Fibroblast of skin of scalp (primary cell): ENCODE results near the gene ARID4B.
"Not testable (repeated sequence)": the region's sequence is repeated elsewhere in the genome, so short reads cannot be mapped to it uniquely, and the experiment has no call there.

Experiments used
- DNase-seq: peaks from one replicate; pipeline ENCODE4 v3.0.0-alpha.2; 2013

The ARID4B gene

DNA sequence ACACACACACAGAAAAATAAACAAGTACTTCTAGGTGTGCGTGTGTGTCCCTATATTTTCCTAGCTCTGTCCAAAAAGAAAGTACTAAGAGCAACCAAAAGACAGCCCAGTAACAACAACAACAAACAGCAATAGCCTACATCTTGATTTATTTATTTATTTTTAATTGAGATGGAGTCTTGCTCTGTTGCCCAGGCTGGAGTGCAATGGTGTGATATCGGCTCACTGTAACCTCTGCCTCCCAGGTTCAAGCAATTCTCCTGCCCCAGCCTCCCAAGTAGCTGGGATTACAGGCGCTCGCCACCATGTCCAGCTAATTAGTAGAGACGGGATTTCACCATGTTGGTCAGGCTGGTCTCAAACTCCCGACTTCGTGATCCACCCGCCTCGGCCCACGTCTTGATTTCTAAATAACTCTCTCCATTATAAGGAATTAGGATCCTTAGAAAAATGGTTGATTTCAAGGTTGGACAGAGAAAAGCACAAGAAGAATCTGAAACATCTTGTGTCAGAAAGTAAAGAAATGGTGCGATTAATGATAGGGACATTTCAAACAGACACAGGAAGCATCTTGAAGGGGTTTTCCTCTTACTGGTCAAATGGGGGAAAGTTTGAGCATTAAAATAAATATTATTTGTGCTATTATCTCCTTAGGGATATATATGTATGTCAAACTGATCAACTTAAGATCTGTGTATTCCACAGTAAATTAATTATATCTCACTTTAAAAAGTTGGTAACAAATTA lies 59.4 kb downstream of the ARID4B start:
- no peak for DNase-seq

DNA sequence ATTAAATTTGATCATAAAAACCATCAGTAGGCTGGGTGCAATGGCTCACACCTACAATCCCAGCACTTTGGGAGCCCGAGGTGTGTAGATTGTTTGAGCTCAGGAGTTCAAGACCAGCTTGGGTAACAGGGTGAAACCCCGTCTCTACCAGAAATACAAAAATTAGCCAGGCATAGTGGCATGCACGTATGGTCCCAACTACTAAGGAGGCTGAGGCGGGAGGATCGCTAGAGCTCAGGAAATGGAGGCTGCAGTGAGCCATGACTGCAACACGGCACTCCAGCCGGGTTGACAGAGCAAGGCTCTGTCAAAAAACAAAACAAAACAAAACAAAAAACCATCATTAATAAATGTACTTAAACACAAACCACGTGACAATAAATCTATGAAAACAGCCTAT lies 61.0 kb downstream of the ARID4B start:
- DNase-seq = no peak

DNA sequence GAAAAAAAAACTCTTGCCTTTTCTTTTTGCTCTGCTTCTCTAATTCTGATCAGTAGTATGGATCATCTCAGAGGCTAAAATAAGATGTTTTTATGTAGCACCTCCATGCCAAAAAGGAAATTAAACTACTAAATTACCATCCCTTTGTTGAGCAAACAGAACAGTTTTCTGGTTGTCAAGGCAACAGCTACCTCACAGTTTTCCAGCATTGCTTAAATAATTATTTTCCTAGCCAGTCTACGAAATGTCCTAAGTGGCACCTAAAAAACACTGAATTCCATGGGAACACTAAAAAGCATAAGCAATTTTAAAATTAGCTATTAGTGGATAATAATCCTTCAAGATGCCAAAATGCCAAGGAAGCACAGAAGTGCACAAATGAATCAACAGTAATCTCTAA lies 61.7 kb downstream of the ARID4B start:
- no peak for DNase-seq

DNA sequence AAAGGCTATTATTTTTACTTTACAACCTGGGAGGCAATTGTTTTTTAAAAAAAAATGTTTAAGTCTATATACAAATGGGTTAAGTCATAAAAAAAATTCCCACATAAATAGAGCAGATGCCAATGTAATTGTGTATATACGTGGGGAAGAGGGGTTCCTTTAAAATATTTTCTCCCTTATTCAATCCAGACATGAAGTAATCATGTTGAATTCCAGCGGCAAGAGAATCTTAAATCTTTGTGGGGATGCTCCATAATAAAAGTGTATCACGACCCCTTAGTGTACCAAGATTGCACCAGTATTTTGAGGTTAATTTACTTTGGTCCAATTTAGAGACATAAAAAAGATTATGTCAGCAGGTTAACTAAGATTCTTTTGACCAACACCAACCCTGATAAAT lies 62.1 kb downstream of the ARID4B start:
- DNase-seq = peak; percentile 55

DNA sequence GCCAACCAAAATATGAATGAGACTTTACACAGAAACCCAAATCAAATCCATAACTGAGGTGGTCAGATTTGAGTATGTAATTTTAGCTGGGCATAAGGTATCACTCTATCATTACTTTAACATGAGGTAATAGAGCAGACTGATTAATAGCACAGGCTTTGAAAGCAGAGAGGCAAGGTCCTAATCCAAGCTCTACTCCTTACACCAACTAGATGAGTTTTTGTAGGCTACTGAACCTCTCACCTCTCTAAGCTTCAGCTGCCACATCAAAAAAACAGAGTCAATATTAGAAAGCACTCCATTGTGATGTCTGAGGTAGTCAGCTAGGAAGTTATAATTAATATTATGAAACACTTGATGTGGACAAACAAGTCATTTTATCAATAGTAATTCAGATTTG lies 63.7 kb downstream of the ARID4B start:
- DNase-seq = no peak

DNA sequence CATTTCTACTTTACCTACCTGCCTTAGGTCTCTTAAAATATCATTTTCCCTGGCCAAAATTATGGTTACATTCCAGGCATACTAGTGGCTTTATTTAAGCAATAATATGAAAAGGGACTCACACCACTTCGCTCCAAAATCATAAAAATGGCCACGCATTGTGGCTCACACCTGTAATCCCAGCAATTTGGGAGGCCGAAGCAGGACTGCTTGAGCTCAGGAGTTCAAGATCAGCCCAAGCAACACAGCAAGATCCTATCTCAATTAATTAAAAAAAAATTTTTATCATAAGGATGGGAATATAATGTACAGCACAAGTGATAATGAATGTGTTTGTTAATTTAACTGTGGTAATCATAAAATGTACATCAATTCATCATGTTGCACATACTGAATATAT lies 65.4 kb downstream of the ARID4B start:
- DNase-seq = no peak

DNA sequence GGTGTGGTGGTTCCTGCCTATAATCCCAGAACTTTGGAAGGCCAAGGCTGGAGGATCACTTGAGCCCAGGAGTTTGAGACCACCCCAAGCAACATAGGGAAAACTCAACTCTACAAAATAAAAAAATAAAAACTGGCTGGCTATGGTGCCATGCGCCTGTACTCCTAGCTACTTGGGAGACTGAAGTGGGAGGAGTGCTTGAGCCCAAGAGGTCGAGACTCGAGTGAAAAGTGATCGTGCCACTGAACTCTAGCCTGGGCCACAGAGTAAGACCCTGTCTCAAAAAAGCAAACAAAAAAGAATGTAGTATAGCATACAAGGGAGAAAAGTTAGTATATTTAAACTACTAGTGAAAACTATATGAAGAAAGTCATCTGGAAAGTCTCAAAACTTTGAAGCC lies 66.7 kb downstream of the ARID4B start:
- DNase-seq = no peak

DNA sequence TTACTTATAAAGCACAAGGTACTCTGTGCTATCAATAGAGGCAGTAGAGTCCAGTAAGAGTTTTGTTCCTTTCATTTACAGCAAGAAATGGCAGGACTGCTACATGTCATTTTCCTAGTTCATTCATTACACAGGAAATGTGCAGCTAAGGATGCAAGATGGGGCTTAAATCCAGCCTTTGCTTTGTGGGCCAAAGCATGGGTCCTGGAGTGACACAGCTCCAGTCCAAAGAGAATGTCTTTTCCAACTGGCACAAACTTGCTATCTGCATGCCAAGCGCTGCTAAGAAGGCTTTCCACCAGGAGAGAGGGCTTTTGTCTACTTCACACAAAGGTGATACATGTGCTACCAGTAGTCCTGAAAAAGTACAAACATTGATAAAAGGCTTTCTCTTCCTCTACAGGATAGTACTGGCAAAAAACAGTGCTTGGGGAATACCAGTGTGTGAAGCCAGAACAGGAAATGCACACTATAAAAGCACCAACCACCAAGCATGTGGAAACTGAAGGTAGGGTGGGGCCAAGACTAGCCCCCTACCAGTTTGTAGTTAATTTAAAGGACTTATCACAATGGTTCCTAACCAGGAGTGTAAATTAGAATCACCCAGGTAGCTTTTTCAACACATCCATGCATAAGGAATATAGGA lies 68.7 kb downstream of the ARID4B start:
- DNase-seq = no peak

DNA sequence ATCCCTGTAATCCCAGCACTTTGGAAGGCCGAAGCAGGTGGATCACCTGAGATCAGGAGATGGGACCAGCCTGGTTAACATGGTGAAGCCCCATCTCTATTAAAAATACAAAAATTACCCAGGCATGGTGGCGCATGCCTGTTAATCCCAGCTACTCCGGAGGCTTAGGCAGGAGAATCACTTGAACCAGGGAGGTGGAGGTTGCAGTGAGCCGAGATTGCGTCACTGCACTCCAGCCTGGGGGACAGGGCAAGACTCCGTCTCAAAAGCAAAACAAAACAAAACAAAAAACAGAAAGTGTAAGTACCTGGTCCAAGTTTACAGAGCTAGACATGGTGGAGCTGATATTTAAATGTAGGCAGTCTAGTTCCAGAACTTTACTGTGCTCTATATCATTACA lies 69.9 kb downstream of the ARID4B start:
- not testable (repeated sequence) for DNase-seq

DNA sequence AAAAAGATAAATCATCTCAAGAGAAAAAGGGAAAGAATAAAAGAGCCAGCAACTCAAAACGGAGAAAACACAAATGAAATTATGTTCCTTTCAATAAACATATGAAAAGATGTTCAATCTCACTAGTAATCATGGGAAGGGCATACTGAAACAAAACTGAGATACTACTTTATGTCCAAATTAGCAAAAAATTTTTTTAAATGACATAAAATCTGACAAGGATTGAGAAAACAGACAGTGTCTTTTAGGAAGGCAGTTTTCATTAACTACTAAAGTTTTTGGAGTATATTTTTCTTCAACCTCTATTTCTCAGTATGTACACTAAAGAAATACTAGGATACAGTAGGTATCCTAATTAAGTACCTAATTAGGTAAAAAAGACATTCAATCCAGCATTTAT lies 73.3 kb downstream of the ARID4B start:
- DNase-seq = no peak

DNA sequence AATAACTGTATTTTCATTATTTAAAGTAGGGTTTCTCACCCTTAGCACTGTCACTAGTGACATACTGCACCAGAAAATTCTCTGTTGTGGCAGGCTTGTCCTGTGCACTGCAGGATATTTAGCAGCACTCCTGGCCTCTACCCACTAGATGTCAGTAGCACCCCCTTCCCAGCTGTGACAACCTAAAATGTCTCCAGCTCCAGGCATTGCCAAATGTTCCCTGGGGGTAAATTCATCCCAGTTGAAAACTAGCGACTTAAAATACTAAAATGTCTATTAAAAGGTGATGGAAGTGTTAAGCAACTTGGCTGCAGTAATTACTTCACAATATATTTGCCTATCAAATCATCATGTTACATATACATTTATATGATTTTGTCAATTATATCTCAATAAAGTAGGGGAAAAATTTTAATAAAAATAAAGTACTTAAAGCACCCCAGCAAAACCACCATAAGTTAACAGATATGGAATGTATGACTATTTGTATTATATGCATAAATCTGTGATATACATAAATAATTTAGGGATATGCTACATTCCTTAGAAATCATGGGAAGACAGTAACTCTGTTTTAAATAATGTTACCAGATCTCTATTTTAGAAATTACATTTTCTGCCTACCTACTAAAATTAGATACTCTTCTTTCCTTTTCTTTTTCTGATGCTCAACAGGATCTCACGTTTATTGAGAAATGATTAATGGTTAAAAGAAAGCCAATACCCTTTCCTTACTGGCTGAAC lies 74.6 kb downstream of the ARID4B start:
- peak; percentile 80 for DNase-seq

DNA sequence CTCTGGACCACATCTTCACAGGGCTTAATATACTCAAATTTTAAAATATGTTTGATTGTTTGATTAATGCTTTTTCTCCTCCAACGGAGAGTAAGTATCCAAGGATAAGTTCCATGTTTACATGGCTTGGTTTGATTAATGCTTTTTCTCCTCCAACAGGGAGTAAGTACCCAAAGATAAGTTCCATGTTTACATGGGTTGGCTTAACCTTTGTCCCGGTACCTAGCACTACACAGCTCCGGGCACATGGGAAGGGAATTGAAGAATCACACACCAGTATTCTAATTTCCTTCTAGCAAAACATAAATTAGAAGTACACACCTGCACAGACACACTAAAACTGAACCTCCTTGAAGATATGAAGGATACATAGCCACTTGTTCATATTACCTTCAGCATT lies 77.5 kb downstream of the ARID4B start:
- no peak for DNase-seq

DNA sequence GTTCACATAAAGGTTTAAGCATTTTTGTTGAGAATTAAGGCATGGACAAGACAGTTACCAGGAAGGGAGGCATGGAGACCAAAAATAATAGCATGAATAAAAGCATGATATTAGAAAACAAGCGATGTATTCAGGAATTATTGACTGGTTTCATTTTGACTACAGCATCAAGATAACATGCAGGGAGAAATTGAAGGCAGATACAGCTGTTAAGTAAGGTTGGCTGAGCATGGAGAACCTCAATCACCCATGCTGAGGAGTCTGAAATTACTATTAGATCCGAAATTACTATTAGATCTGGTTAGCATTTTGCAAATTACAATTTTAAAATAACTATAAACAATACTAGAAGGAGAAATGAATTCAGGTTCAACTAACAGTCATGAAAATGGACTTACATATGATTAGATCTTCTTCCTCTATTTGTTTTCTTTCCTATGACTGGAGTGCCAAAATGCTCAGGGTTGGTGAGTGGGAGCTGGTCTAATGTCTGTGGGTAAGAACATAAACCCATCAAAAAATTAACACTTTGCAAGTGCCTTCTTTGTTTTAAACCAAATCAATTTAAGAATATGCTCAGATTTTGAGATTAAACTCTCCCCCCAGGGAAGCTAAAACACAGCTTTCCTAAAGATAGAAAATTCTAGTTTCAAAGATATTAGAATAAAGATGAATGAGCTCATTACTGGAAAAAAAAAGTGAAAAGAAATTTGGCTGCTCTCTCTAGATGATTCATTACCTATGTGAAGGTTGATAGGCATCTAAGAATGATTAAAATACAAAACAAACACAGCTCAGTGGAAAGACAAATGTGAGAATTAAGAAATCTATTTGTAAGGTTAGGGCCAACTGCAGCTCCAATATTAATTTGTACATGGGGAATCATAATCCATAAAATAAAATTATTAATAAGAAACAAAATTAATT lies 81.7 kb downstream of the ARID4B start:
- DNase-seq = no peak

DNA sequence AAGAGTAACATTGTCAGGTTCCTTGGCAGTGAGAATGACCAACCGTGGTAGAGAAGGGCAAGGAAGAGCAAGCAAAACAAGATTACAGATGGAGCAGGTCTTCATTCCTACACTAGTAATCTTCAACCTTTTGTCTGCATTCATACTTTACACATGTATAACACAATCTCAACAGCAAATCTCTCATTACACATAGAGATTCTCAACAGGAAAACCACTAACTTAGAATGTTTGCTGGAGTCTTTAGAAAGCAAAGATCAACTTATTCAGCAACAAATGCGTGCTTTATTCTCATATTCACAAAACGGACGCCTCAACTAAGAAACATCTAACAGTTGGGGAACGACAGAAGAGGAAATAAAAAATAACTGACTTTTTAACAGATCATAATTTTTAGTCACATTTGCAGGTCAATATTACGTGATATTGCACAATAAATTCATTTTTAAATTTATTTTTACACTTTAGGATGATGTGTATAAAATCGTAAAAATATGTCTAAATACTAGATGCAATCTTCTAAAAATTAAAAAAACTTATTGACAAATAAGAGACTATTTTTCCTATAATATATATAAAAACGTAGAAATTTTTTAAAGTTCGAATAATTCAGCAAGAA lies 82.9 kb downstream of the ARID4B start:
- DNase-seq = no peak

DNA sequence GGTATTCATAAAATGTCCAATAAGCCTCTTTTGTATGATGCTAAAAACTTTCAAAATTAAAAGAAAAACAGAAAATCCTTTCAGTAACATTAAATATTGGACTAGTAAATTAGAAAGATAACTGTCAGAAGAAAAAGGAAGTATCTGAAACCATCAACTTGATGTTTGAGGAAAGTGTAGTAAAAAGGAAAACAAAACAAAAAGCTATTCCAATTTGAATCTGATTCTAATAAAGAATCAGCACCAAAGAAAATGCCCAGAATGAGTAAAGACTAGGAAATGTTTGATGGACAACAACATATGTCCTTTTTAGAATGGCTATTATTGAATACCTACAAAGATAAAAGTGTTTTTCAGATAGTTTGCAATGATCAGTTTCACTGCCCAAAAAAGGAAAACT lies 87.0 kb downstream of the ARID4B start:
- DNase-seq = no peak

DNA sequence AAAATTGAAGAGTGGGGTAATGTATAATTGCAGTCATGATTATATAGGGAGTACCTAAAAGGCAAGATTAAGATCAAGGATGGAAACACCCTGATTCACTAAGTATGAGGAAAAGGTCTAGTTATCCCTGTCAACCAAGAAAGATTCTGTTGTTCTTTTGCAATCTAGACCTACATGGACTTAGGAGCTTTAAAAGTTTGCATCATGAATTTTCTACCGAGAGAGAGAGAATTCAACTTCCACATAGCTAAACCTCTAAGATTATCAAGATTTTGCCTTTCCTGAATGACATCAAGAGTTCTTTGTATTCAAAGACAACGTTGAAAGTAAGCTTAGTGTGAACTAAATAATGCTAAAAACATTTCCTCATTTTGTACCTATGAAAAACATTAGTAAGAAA lies 88.1 kb downstream of the ARID4B start:
- no peak for DNase-seq

DNA sequence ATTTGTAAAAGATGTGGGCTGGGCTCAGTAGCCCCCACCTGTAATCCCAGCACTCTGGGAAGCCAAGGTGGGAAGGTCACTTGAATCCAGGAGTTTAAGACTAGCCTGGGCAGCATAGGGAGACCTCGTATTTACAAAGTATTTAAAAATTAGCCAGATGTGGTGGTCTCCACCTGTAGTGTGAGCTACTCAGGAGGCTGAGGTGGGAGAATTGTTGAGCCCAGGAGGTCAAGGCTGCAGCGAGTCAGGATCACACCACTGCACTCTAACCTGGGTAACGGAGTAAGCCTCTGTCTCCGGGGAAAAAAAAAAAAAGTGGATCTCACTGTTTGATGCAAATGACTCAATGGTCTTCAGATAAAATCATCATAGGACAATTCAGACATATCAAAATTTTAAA lies 89.4 kb downstream of the ARID4B start:
- no peak for DNase-seq

DNA sequence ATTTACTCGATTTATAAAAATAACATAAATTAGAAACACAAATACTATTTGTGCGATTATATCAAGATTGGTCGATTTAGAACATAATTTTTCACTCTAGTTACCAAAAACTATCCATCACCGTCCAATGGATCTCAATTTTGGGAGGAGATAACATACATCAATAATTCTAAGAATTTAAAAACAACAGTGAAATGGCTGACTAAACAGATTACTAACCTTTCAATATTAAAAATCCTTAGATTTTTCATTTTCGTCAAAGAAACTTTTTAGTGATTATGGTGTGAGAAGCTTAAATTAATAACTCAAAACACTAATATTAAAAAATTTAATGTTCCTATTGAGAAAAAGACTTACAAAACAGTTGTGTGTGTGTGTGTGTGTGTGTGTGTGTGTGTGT lies 91.9 kb downstream of the ARID4B start:
- no peak for DNase-seq

DNA sequence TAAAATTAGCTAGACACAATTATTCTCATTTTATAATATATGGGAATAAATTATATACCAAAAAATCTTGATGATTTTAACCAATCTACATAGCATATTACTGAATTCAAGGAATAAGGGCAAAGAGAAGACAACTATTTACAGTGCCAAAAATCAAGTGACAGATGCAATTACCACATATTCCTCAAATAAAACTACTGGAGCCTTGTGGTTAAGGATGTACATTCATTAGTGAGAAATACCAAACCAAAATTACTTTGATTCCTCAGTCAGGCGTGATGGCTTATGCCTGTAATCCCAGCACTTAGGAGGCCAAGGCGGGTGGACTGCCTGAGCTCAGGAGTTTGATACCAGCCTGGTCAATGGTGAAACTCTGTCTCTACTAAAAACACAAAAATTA lies 98.1 kb downstream of the ARID4B start:
- no peak for DNase-seq

DNA sequence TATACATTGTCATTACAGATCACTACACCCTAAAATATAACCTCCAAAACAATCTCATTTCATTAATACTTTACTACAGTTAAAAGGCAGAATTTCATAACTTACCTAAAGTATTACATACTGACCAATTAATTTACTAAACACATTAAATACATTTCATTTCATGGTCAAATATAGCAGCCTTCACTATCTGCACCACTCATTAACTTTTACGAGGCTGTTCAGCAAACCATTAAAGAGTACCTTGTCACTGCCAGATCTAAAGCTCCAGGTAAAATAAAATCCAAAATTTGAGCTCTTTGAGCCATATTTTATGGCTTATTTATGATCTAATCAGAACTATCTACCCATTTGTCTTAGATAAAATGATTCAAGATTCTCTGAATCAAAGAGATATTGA lies 100.6 kb downstream of the ARID4B start:
- no peak for DNase-seq

DNA sequence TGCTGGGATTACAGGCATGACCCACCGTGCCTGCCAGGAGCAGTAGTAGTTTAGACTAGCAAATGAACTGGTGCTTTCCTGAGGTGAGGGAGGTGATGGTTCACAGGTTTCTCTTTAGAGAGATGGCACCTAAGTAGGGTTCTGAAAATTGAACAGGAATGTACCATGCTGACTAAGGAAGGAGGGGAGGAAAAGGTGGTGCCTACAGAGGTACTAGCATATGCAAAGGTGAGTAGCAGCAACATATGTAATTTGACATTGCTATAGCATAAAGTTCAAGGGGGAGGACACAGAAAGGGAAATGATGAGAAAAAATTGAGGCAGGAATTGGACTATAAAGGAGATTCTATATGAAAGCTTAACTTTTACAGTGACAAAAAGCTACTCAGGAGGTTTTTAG lies 101.0 kb downstream of the ARID4B start:
- DNase-seq = no peak

DNA sequence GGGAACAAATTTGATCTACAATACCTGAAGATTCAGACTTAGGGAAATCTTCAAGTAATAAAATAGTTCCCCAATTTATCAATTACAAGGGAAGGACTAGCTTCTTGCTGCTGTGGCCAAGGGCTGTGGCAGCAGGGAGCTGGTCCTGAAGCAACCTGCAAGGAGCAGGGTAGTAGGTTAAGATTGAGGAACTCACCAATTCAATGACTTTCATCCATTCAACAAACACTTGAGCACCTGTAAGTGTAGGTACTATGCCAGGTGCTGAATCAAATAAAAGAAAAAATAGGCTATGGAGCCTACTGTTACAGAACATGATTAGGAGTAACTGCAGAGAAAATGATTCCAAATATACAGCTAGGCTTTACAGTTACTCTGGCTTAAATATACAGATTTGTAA lies 102.7 kb downstream of the ARID4B start:
- DNase-seq = no peak
